Activated CD4-positive, alpha-beta T cell treated with anti-CD3 and anti-CD28 coated beads, Interleukin-2, amount 50 U/mL, for 48 hours (primary cell): ENCODE measurements around the gene DDX4.

Experiments
- DNase-seq, 2 experiments: peaks; one replicate each; pipeline ENCODE4 v3.0.0-alpha.2; 2020

Gene DDX4

DNA sequence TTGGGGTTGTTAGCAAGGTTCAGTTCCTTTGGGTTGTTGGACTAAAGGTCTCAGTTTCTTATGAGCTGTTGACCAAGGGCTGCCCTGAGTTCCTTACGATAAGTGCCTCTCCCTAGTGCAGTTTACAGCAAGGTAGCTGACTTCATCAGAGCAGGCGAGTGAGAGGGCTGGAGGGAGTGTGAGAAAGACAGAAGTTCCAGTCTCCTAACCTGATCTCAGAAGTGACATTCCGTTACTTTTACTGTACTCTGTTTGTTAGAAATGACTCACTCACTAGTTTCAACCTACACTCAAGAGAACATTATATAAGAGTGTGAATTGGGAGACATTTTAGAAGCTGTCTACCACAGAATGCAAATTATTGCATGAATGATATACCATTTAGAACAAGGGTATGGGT, 92.1 kb downstream of the DDX4 start:
- no peak for DNase-seq

DNA sequence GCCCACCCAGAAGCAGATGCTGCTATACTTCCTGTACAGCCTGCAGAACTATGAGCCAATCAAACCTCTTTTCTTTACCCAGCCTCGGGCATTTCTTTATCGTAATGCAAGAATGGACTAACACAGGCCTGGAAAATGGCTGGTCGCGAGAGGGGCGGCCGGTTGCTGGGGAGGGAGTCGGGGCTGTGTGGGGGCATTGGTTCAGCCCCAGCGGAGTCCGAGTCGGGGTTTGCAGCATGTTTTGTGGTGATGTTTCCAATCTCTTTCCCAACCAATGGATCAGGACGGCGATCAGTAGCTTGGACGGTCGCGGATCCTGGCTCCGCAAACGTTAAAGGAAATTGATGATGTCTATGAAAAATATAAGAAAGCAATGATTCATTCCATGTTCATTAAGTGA, 94.6 kb downstream of the DDX4 start:
- DNase-seq, result no peak

DNA sequence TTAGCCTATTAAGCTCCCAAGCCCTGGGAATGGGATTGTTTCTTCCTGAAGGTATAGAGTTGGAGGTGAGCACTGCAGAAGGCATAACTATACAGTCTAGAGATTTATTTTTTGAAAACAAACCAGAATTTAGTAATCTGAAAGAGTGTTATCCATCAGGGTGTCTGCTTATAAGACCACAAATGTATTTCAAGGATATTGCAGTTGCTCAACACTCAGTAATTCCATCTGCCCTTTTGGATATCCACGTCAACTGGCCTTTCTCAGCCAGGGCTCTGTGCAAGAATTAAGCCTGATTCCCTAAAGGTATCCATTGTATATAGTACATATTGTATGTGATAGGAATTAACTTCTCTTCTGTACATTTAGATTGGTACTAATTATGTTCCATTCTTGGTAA, 98.3 kb downstream of the DDX4 start:
- no peak for DNase-seq

DNA sequence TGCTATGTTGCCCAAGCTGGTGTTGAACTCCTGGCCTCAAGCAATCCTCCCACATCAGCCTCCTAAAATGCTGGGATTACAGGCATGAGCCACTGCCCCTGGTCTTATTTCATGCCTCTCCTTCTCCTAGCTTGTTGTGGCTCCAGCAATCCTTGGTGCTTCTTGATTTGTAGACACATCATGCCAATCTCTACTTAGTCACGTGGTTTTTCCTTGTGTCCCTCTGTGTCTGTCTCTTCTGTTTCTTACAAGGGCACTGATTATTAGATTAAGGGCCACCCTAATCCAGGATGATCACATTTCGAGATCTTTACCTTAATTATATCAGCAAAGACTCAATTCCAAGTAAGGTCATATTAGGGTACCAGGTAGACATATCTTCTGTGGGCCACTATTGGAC, 104.1 kb downstream of the DDX4 start:
- DNase-seq, result no peak

DNA sequence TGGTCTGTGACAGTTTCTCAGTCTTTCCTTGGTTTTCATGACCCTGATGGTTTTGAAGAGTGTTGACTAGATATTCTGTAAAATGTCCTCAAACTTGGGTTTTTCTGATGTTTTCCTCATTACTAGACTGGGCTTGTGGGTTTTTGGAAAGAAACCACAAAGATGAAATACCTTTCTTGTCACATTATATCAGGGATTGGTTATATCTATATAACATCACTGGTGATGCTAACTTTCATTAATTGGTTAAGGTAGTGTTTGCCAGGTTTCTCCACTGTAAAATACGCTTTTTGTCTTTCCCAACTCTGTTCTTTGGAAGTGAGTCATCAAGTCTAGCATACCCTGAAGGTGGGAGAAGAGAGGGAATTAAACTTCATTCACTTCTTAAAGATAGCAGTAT, 110.0 kb downstream of the DDX4 start:
- no peak for DNase-seq

DNA sequence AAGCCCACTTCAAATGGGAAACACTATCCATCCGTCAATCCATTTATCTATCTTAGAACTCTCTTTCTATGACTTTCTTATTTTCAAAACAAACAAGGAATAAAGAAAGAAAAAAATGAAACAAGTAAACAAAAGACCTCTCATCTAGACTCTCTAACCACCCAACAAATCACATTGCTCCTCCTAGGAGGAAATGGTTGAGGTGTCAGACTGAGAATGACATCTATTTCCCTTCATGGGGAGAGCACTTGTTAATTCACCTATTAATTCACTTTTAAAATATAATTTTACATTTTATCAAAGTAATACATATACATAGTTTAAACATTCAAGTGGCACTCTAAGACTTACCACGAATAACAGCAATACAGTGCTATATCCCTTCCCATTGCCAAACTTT, 110.9 kb downstream of the DDX4 start:
- no peak for DNase-seq

DNA sequence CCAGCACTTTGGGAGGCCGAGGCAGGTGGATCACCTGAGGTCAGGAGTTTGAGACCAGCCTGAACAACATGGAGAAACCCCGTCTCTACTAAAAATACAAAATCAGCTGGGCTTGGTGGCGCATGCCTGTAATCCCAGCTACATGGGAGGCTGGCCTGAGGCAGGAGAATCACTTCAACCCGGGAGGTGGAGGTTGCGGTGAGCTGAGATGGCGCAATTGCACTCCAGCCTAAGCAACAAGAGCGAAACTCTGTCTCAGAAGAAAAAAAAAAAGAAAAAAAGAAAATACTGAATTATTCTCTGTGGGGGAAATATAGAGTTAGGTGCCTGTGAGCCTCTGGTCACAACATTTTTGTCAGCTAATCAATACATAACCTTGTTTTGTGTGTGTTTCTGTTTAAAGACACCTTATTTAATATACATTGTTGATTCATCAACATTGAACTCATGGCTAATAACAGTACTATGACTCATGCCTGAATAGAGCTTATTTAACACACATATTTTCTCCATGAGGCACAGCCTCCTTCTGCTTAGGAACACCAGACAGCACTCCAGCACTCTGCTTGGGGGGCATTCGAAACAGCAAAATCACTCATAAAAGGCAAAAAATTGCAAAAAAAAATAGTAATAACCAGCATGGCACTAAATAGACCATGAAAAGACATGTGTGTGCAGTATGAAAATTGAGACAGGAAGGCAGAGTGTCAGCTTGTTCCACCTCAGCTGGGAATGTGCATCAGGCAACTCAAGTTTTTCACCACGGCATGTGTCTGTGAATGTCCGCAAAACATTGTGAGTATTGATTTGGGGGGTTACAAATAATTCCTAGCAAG, 113.2 kb downstream of the DDX4 start, which contains the start of gene IL31RA:
Gene IL31RA (plus strand): TSS at position 519 of the 836 bp plus-strand sequence. CDS start 214 bp downstream, at position 733.
- DNase-seq, result no peak

DNA sequence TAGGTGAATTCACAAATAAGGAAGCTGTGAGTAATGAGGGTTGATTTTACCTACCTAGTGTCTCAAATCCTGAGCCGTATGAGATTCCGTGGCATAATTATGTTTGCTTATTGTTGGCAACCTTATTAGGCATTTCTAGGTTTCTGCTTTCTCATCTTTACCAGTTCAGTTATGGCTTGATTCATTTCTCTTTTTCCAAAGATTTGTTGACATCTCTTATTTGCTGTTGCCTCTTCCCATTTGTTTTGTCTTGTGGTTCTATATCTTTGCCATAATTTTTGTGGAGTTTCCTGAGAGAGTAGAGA, 113.8 kb downstream of the DDX4 start:
- DNase-seq, result no peak

DNA sequence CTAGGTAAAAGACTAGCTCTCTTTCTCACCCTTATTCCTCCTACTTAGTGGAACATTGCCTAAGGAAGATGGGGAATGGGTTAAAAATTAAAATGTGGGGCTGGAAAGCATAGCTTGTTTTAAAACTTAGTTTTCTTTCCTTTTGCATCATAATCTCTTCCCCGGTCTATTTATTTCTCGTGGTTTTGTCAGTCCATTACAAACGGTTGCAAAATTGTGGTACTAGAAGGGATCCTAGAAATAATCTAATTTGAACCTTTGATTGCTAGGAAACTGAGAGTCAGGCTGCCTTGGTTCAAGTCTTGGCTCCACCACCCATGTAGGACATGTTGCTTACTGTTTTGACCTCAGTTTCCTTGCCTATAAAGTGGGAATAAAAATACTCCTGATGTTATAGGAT, 114.6 kb downstream of the DDX4 start:
- no peak for DNase-seq

DNA sequence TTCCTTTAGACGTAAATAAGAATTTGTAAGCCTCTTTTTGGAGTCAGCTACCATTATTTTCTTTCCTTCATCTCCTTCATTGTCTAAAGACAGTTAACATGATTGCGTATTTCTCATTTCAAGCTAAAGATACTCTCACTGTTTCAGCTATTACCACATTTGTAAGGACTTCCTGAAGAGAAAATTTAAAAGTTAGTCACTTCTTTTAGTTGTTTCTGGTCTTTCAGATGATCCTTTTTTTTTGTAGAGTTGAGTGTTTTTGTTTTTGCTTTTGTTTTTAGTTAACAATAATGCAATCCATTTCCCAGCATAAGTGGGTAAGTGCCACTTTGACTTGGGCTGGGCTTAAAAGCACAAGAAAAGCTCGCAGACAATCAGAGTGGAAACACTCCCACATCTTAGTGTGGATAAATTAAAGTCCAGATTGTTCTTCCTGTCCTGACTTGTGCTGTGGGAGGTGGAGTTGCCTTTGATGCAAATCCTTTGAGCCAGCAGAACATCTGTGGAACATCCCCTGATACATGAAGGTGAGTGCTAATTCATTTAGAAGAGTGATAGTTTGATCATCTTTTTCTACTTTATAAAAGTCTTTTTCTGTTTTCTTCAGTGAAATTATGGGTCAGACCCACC, 115.3 kb downstream of the DDX4 start:
- DNase-seq, result no peak

DNA sequence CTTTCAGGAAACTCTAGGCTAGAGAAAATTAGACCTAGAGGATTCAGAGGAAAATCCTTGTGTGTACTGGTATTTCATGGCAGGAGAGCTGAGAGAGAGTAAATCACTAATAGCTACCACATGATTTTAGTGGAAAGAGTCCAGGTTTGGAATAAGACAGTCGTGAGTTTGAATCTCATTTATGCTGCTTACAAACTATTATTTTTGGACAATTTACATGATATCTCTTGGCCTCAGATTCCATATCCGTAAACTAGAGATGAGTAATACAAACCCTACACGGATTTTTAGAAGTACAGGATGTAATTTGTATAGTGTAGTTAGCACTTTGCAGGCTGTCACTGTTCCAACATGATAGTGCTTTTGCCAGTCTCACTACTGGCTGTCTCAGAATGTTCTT, 116.0 kb downstream of the DDX4 start:
- no peak for DNase-seq

DNA sequence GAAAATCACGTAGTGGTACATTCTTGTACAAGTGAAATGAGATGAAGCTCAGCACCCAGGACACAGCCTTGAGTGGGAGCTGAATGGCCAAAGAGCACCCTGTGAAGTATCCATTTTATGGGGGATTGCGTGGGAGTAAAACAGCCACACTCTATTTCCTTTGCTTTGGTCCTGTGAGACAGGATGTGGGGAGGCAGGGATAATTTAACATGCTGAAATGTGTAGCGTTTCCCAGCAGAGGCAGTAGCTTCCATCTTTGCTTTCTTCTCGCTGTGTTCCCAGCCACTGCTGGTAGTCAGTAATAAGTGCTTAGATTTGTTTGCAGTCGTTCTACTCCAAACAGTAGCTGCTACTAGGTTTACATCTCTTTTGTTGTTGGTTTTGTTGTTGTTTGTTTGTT, 117.6 kb downstream of the DDX4 start:
- no peak for DNase-seq

DNA sequence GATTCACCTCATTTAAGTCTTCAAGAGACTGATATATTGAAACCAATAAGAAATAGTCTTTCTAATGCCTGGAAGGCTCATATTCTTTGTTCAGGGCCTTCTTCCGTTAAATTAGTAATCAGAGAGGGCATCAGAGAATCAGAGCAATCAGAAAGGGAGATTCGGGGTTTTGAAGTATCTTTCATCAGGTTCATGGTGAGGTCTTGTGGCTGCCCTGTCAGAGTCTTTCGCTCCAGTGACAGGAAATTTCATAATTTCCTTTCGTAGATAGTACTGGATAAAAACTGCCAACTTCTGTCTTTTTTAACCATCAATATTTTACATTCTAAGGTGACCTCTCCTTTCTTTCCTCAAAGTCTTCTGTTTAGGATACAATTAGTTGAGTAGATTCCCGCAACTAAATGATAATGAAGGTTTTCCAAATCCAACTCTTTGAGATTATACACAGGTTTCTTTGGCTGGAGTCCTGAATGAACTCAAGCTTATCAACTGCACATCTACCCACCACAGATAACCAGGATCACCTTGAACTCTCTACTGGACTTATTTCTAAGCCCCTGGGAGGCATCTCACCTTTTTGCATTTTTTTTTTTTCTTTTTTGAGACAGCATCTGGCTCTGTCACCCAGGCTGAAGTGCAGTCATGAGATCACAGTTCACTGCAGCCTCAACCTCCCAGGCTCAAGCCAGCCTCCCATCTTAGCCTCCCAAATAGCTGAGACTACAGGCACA, 118.8 kb downstream of the DDX4 start:
- no peak for DNase-seq

DNA sequence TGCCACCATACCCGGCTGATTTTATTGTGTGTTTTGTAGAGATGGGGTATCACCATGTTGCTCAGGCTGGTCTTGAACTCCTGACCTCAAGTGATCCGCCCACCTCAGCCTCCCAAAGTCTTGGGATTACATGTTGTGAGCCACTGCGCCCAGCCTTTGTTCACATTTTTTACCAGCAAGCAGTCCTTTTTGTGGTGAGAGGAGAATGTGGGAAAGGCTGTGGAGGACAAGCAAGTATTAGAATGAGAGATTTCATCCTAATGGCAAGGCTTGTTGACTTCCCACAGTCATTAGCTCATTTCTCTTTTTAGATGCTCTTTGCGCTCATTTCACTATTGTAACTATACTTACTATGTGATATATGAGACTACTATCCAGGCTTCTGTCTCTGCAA, 119.4 kb downstream of the DDX4 start:
- DNase-seq, result no peak

DNA sequence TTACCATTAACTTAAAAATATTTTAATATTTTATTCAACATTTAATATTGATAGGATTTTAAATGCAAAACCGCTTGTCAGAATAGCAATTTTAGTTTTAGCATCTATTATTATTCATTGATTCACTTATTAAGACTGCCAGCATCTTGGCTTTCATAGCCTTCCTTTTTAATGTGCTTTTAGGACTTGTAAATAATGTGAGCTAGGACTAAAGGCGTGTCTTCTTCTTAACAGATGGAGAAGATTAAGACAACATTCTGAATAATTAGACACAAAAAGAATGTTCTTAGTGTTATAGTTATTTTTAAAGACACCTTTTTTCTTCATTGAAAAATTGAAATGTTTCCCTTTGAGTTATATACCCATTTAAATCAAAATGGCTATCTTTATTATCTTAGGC, 120.2 kb downstream of the DDX4 start:
- no peak for DNase-seq

DNA sequence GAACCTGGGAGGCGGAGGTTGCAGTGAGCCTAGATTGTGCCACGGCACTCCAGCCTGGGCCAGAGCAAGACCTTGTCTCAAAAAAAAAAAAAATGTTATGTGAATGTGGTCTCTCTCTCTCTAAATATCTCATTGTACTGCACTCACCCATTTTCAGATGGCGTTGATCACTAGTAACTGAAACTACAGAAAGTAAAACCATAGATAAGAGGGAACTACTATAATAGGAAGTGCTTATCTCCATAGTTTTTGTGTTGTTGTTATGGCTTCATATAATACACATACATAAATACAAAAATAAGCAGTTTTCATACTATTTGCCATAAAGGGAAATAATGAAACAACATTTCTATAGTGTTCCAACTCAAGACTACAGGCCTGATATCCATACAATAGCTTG, 122.4 kb downstream of the DDX4 start:
- DNase-seq, result no peak

DNA sequence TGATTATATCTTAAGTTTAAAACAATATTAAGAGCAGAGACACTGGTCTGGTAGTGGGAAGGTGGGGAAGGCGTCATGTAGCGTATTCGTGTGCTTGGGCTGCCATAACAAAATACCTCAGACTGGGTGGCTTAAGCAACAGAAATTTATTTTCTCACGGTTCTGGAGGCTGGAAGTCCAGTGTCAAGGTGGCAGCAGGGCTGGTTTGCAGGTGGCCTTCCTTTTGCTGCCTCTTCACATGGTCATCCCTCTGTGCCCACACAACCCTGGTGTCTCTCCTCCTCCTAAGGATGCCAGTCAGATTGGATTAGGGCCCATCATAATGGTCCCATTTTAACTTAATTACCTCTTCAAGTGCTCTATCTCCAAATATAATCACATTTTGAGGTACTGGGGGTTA, 122.8 kb downstream of the DDX4 start:
- no peak for DNase-seq

DNA sequence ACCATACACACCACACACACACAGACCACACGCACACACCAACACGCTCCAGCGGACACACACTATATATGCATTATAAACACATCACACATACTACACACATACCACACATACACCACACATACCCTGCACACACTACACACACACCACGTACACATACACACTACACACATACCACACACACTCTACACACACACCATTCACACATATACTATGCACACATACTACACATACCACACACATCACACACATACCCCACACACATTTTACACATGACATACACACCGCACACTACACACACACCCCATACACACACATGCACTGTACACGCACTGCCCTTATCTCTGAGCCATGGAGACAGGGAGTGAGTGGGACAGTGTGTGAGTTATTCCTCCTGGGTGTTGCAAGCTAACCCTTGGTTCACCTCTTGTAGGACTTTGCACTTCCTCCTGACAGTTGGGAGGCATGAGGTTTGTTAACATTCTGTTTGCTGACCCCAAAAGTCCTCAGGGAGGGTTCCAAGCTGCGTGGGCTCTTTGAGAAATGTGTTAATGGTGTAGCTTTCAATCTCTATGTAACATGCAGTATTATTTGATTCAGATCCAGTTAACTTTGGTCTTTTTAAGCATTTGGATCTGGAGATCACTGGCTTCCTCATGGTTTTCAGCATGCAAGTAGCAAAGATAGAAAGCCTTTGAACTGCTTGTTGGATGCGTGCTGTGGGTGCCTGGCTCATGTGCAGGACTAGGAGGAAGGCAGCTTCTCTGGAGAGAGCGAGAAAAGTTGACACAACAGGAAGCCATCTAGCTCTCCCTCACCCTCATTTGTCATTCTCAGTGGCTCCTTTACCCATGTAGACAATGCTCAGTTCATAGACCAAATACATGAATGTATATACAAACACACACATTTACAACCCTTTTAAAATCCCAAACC, 127.0 kb downstream of the DDX4 start:
- no peak for DNase-seq

DNA sequence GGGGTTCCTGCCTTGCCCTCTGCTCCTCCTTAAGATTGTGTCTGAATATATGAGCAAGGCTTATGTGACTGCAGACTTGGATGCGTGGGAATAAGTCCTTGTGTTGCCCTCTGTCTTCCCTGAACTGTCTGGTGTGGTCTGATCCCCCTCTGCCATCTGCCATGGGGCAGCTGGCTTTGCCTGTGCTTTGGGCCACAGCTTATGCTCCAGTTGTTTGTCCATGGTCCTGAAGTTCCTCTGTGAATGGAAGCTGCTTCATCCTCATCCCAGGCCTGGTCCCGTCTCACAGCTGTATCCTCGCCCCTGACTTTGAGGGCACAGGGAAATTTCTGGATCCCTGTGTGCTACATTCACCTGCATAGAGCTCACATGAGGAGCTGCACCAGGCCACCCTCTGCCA, 128.0 kb downstream of the DDX4 start:
- no peak for DNase-seq

DNA sequence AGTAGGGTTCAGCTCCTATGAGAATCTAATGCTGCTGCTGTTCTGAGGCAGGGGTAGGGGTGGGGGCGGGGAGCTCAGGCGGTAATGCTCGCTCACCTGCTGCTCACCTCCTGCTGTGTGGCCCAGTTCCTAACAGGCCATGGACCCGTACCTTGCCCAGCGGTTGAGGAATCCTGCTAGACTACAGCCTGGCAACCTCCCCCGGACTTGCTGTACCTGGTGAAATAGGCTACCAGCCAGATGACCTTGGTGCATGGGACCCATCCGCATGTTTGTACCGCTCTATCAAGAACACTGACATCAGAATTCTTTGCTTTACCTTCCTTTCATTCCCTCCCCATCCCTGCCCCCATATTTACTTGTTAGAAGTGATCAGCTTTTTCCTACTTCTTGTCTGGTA, 128.6 kb downstream of the DDX4 start:
- no peak for DNase-seq
